ENCODE data around the gene HLA-E.
"Not testable (repeated sequence)": the region's sequence is repeated elsewhere in the genome, so short reads cannot be mapped to it uniquely, and the experiment has no call there.

The HLA-E gene

GRCh38 chr6:30489081-30490025, at the start of gene HLA-E:
HLA-E (plus strand) TSS chr6:30489509; CDS start chr6:30489532, 23 bp downstream.
- DNase-seq (ENCODE audit: low spot score), result peak; percentile 94

DNA sequence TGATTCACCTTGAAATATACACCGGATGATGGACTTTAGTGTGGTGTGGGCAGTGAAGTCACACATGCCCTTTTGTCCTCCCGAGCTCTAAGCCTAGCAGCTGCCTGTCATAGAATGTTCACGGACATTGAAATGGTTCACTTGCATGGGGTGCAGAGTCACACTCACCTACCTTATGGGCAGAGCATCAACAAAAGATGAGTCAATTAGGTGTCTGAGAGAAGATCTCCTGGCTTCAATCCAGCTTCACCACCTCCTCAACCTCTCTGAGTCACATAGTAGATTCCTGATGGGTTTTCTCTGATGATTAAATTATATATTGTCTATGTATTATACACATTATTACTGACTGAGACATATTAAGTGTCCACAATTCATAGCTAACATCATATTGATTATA, 48.1 kb upstream of the HLA-E start:
- DNase-seq (ENCODE audit: low spot score), result no peak

DNA sequence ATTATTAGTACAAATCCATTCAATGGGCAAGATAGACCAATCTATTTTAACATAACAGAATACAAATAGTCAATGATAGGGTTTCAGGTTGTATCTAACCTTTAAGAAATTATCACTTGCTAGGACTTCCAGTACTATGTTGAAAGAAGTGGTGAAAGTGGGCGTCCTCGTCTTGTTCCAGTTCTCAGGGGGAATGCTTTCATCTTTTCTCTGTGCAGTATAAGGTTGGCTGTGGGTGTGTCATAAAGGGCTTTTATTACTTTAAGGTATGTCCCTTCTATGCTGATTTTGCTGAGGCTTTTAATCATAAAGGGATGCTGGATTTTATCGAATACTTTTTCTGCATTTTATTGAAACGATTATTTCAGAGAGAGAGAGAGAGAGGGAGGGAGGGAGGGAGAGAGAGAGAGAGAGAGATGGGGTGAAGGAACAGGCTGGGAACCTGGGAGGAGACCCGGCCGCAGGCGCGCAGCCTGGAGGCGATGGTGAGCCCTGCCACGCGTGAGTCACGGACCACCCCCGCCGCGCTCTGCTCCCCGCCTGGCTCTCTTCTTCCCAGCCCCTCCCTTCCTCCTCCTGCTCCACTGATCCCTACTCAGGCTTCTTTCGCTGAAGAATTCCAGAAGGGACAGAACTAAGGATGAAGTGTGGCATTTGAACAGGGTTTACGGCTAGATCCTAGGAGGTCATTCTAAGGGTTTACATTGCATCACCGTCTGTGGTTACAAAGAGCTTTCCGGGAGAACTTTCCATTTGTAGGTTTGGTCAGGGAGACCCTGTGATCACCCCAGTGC, 45.5 kb upstream of the HLA-E start:
- no peak for DNase-seq (ENCODE audit: low spot score)

DNA sequence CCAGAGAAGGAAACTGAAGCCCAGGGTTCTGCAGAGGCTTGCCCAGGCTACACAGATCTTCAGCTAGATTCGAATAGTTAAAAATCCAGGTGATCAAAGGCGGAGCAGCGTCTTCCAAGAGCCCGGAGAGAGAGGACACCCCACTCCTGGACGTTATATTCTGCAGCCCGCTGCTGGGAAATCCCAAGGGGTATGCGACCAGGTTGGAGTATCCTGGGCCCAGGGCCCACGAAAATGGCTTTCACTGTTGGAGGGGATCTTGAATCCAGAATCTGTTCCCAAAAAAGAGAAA, 44.9 kb upstream of the HLA-E start:
- no peak for DNase-seq (ENCODE audit: low spot score)

GRCh38 chr6:30446259-30446658, 43.0 kb upstream of the HLA-E start:
- DNase-seq (ENCODE audit: low spot score), result no peak

DNA sequence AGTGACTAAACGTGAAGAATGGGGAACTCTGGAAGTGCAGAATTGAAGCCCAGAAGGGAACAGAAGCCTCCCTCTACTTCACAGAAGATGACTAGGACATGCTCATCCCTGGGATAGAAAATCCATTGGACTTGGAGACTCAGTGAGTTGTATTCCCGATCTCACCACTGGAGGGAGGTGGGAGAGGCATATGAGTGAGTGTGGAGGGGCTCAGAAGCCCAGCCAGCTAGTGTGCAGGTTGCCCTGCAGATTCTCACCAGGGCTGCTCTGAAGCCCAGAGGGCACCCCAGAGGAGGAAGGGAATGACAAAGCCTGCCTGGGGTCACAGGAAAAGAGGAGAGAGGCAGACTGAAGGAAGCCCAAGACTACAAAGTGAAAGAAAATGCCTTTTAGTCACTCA, 42.1 kb upstream of the HLA-E start:
- DNase-seq (ENCODE audit: low spot score), result no peak

DNA sequence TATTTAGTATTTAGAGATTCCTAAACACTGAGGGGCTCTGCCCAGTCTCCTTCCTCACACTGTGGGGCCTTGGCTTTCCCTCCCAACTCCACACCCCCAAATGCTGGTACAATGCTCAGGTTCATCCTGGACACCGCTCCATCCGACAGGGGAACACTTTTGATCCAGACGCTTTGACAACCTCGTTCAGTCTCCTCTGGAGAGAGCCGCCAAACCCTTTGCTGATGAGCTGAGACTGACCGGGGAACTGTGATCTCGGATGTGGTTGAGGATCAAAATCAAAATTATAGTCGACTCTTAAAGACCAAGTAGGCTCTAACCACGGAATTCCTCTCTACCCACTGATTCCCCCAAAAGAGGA, 38.8 kb upstream of the HLA-E start:
- no peak for DNase-seq (ENCODE audit: low spot score)

- DNase-seq (ENCODE audit: low spot score), result peak; percentile 62
Observed at GRCh38 chr6:30450909-30451841, 38.1 kb upstream of the HLA-E start.

GRCh38 chr6:30452736-30453507, 36.4 kb upstream of the HLA-E start:
- no peak for DNase-seq (ENCODE audit: low spot score)

DNA sequence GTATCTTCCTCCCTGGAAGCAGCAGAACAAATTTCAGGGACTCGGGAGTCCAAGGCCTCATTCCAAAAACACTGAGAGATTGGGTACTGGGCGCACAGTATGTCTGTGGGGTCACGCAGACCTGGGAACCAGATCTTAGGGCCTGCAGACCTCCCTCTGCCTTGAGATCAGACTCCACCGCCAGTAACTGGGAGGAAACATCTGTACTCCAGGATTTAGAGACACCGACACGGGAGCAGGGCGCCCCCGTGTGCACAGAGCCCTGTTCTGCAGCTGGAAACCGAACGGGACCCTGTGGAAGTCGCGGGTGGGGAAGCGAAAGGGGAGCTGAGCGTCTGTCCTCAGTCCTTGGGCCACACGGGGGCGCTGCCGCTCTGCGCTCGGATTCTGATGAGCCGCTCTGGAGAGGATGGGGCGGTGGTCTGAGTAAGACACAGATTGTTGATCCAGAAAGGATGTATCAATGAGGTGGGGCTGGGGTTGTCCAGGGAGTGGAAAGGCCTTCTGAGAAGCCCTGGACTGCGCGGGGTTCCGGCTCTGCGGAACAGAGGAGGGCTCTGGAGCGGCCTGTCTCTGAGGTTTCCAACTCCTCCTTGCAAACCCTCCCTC, 35.7 kb upstream of the HLA-E start:
- DNase-seq (ENCODE audit: low spot score), result peak; percentile 54

- no peak for DNase-seq (ENCODE audit: low spot score)
Observed at GRCh38 chr6:30459145-30459544, 30.2 kb upstream of the HLA-E start.

GRCh38 chr6:30461055-30461454, 28.3 kb upstream of the HLA-E start:
- no peak for DNase-seq (ENCODE audit: low spot score)

GRCh38 chr6:30462482-30462881, 26.8 kb upstream of the HLA-E start:
- no peak for DNase-seq (ENCODE audit: low spot score)

DNA sequence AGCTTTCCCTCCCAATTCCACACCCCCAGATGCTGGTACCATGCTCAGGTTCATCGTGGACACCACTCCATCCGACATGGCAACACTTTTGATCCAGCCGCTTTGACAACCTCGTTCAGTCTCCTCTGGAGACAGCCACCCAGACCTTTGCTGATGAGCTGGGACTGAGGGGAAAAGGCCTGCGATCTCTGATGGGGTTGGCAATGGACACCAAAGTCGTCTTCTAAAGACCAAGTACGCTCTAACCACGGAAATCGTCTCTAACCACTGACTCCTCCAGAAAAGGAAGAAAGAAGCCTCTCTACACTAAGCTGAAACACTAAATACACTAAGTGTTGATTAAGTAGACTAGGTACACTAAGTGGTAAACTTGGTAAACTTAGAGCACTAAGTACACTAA, 26.1 kb upstream of the HLA-E start:
- no peak for DNase-seq (ENCODE audit: low spot score)

DNA sequence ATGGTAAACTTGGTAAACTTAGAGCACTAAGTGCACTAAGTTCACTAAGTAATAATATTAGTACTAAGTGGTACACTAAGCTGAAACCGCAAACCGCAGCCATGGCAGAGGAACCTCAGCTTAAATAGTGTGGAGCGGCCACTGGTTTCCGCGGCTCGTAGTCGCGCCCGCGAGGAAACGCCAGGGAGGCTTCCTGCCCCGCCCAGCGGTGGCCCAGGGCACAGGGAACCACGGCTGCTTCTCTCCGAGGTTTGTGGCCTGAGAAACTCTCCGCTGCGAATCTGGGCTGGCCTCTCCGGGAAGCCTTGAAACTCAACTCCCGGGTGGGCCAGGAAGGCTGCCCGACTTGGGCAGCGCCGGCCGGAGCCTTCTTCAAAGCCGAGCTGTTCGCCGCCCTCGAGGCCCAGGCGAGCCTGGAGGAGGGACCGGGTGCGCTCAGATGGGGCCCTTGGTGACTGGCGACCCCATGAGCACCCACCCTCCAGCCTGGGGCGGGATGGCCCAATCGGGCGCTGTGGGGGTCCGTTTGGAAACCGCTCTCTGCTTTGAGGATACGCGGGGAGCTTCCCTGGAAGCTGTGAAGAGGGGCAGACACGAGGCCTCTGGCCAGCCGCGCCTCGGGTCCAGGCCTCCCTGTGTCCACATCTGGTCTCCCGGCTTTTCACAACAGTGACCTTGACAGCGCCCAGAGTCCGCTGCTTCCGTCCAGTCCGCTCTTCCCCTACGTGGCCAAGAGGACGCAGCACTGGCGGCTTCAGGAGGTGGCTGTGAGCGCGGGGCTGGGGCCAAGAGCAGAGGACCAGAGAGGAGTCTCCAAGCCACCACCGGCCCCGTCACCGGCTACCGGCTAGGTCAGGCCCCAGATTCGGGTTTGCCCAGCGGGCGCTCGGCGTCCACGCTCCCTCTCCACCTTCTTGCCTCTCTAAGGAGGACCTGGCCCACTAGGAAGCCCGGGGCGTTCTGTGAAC, 25.4 kb upstream of the HLA-E start:
- DNase-seq (ENCODE audit: low spot score), result no peak

- no peak for DNase-seq (ENCODE audit: low spot score)
Observed at GRCh38 chr6:30465595-30466306, 23.6 kb upstream of the HLA-E start.

DNA sequence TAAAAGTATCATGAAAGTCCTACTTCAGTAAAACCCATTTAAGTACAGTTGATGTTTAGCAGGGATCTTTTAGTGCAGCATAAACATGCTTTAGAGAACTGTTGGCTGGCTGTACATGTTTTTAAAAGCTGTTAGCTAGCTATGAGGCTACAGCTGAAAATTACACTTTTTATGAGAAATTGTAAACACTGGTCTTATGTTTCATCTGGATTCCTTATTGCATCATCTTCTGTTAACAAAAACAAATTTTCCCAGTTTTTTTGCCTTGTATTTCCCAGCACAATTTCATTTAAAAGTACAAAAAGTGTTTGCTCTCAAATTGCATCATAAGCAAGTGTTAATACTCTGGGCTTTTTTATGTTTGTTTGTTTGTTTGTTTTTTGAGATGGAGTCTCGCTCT, 18.3 kb upstream of the HLA-E start:
- no peak for DNase-seq (ENCODE audit: low spot score)

DNA sequence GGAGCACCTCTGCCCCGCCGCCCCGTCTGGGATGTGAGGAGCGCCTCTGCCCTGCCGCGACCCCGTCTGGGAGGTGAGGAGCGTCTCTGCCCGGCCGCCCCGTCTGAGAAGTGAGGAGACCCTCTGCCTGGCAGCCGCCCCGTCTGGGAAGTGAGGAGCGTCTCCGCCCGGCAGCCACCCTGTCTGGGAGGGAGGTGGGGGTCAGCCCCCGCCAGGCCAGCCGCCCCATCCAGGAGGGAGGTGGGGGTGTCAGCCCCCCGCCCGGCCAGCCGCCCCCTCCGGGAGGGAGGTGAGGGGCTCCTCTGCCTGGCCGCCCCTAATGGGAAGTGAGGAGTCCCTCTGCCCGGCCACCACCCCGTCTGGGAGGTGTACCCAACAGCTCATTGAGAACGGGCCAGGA, 14.2 kb upstream of the HLA-E start:
- not testable (repeated sequence) for DNase-seq (ENCODE audit: low spot score)

DNA sequence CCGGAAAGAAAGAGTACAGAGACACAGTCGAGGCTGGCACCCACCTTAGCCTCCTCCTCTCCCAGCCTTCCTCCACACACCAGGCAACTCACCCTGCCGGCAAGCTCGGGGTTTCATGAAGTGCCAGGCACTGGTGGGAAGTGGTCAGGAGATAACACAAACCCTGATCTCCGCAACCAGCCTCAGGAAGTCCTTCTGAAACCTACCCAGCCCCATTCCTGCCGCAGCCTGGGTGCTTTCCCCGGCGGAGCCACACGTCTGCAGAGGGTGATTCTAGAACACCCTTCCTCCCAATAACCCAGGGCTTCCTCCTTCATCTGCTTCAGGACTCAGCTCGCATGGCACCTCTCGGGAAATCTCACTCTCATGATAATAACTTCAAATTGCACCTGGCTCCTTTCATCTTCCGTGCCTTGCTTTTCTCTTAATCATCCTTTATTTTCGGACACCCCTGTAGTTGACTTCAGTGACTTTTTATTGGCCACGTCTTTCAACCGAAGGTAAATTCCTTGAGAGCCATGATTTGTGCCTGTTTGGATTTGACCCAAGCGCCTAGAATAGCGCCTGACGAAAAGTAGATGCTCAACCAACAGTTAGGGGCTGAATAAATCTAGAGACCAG, 8.7 kb upstream of the HLA-E start:
- no peak for DNase-seq (ENCODE audit: low spot score)
